ENCODE data around the gene SNX19.

- no peak for TF ChIP-seq CREB5 (CRISPR knock-in tag; IDR thresholded peaks at IDR 0.05; ENCODE audit: low read depth)
- TF ChIP-seq ZFP30 (CRISPR knock-in tag; IDR thresholded peaks at IDR 0.05), result no peak
- no peak for TF ChIP-seq ZNF565 (CRISPR knock-in tag; conservative IDR thresholded peaks at IDR 0.05; ENCODE audit: low read depth)
- TF ChIP-seq, protein P1, sequence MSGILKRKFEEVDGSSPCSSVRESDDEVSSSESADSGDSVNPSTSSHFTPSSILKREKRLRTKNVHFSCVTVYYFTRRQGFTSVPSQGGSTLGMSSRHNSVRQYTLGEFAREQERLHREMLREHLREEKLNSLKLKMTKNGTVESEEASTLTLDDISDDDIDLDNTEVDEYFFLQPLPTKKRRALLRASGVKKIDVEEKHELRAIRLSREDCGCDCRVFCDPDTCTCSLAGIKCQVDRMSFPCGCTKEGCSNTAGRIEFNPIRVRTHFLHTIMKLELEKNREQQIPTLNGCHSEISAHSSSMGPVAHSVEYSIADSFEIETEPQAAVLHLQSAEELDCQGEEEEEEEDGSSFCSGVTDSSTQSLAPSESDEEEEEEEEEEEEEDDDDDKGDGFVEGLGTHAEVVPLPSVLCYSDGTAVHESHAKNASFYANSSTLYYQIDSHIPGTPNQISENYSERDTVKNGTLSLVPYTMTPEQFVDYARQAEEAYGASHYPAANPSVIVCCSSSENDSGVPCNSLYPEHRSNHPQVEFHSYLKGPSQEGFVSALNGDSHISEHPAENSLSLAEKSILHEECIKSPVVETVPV (CRISPR knock-in tag; IDR thresholded peaks at IDR 0.05), result no peak
Observed at GRCh38 chr11:130846606-130847005, 69.7 kb downstream of the SNX19 start.

All from SK-N-SH treated with all-trans-retinoic acid at 6 μM for 48 hours (cell line).